HepG2 (cell line): ENCODE results near the gene NPDC1. TPM values are rescaled to one million over a fixed set of nuclear protein-coding genes. Genes with fewer than 3 reads are reported as not detected.
A peak's percentile ranks its signal among the peaks of the same experiment; 100 is the strongest.

Experiments
- DNMT1 ChIP-seq: sonication (generic); formaldehyde crosslinking; IDR thresholded peaks from 2 replicates; pipeline ENCODE4 v1.5.1; 2020; ENCODE audit warnings: mild to moderate bottlenecking, missing genetic modification reagents
- HDAC1 ChIP-seq: sonication (generic); formaldehyde crosslinking; IDR thresholded peaks from 2 replicates; pipeline ENCODE4 v1.5.1; 2020; ENCODE audit warnings: mild to moderate bottlenecking, missing genetic modification reagents
- JDP2 ChIP-seq: sonication (generic); formaldehyde crosslinking; IDR thresholded peaks from 2 replicates; pipeline ENCODE4 v1.8.1; 2022; ENCODE audit warnings: missing genetic modification reagents, borderline replicate concordance
- KLF16 ChIP-seq, 2 experiments: sonication (generic) in 1 of 2; formaldehyde crosslinking in 1 of 2; IDR thresholded peaks; 2 replicates each; pipeline versions ENCODE4 v1.6.1 to v1.8.0; 2016 to 2023; ENCODE audit warnings: missing genetic modification reagents in 2 of 2, missing compliant biosample characterization in 1 of 2
- KLF9 ChIP-seq: IDR thresholded peaks from 2 replicates; pipeline ENCODE4 v1.6.1; 2016; ENCODE audit warnings: low read depth
- MED13 ChIP-seq: sonication (generic); formaldehyde crosslinking; IDR thresholded peaks from 2 replicates; pipeline ENCODE4 v1.5.0; 2020; ENCODE audit warnings: missing genetic modification reagents
- NFKB2 ChIP-seq: sonication (generic); formaldehyde crosslinking; IDR thresholded peaks from 2 replicates; pipeline ENCODE4 v1.4.0; 2020; ENCODE audit warnings: missing genetic modification reagents, borderline replicate concordance
- NR1H2 ChIP-seq: sonication (generic); formaldehyde crosslinking; IDR thresholded peaks from 2 replicates; pipeline ENCODE4 v1.8.1; 2022; ENCODE audit warnings: low read depth, missing genetic modification reagents, borderline replicate concordance
- SOX13 ChIP-seq, 3 experiments: fragments of 450-650 bp in 1 of 3; sonication (generic) in 1 of 3; formaldehyde crosslinking in 1 of 3; IDR thresholded peaks in 2 of 3; conservative IDR thresholded peaks in 1 of 3; 2 replicates each; pipeline versions ENCODE4 v1.5.0 to v1.6.1; 2016 to 2020; ENCODE audit warnings: antibody characterized with exemption in 1 of 3, mild to moderate bottlenecking in 1 of 3, missing compliant biosample characterization in 1 of 3, missing genetic modification reagents in 1 of 3, moderate library complexity in 1 of 3
- SP4 ChIP-seq: sonication (generic); formaldehyde crosslinking; IDR thresholded peaks from 2 replicates; pipeline ENCODE4 v1.8.1; 2023; ENCODE audit warnings: mild to moderate bottlenecking, missing genetic modification reagents
- ZNF17 ChIP-seq: sonication (generic); formaldehyde crosslinking; IDR thresholded peaks from 2 replicates; pipeline ENCODE4 v1.5.0; 2020; ENCODE audit warnings: mild to moderate bottlenecking, missing genetic modification reagents
- ZNF253 ChIP-seq: sonication (generic); formaldehyde crosslinking; IDR thresholded peaks from 2 replicates; pipeline ENCODE4 v1.8.0; 2022; ENCODE audit warnings: mild to moderate bottlenecking, missing genetic modification reagents, borderline replicate concordance
- ZNF264 ChIP-seq: sonication (generic); formaldehyde crosslinking; IDR thresholded peaks from 2 replicates; pipeline ENCODE4 v1.4.0; 2020; ENCODE audit warnings: missing genetic modification reagents
- ZNF567 ChIP-seq: sonication (generic); formaldehyde crosslinking; IDR thresholded peaks from 2 replicates; pipeline ENCODE4 v1.8.1; 2023; ENCODE audit warnings: mild to moderate bottlenecking, missing genetic modification reagents, borderline replicate concordance
- ZNF709 ChIP-seq: sonication (generic); formaldehyde crosslinking; IDR thresholded peaks from 2 replicates; pipeline ENCODE4 v1.5.0; 2020; ENCODE audit warnings: mild to moderate bottlenecking, missing genetic modification reagents
- polyA plus RNA-seq, 8 experiments: library from polyadenylated mRNA; depleted of rRNA in 3 of 8; stranded (reverse) in 7 of 8; unstranded in 1 of 8; fragments of >200 nt; fragmentation: Illumina TruSeq in 4 of 8; extraction: Trizol in 4 of 8; gene quantifications; 2 replicates each; pipeline versions ENCODE4 v1.2.1 to v1.2.3, GENCODE V29; 2011 to 2016; ENCODE audit warnings: low read depth in 4 of 8, missing spikeins in 1 of 8, mixed read lengths in 1 of 8; ENCODE audit not compliant: insufficient read depth in 1 of 8
- total RNA-seq, 5 experiments: library from RNA; depleted of rRNA; stranded (reverse); fragments of >200 nt; fragmentation: Illumina TruSeq; extraction: Trizol; gene quantifications; 2 replicates each; pipeline ENCODE4 v1.2.3, GENCODE V29; 2016; ENCODE audit warnings: low read depth in 1 of 5
- TF ChIP-seq, protein P1 (sequence below), 2 experiments: IDR thresholded peaks; 2 replicates each; pipeline ENCODE4 v1.6.1; 2011 to 2012; ENCODE audit warnings: low read length in 2 of 2, borderline replicate concordance in 1 of 2, low read depth in 1 of 2, mild to moderate bottlenecking in 1 of 2, moderate library complexity in 1 of 2
- TF ChIP-seq, protein P2 (sequence below): sonication (generic); formaldehyde crosslinking; IDR thresholded peaks from 2 replicates; pipeline ENCODE4 v1.5.0; 2020; ENCODE audit warnings: mild to moderate bottlenecking, low read depth, missing genetic modification reagents, borderline replicate concordance
- TF ChIP-seq, protein P3 (sequence below): sonication (generic); formaldehyde crosslinking; IDR thresholded peaks from 2 replicates; pipeline ENCODE4 v1.4.0; 2020; ENCODE audit warnings: missing genetic modification reagents, low read depth, mild to moderate bottlenecking, borderline replicate concordance
- TF ChIP-seq, protein P4 (sequence below): sonication (generic); formaldehyde crosslinking; IDR thresholded peaks from 2 replicates; pipeline ENCODE4 v1.4.0; 2020; ENCODE audit warnings: low read depth, mild to moderate bottlenecking, missing genetic modification reagents

Gene NPDC1
- total and polyA plus RNA-seq, 2 of the 13 experiments (the other 11 are each of a cell fraction or from before 2014, with no cell fraction given), result 0.84 to 5.4 TPM

DNA sequence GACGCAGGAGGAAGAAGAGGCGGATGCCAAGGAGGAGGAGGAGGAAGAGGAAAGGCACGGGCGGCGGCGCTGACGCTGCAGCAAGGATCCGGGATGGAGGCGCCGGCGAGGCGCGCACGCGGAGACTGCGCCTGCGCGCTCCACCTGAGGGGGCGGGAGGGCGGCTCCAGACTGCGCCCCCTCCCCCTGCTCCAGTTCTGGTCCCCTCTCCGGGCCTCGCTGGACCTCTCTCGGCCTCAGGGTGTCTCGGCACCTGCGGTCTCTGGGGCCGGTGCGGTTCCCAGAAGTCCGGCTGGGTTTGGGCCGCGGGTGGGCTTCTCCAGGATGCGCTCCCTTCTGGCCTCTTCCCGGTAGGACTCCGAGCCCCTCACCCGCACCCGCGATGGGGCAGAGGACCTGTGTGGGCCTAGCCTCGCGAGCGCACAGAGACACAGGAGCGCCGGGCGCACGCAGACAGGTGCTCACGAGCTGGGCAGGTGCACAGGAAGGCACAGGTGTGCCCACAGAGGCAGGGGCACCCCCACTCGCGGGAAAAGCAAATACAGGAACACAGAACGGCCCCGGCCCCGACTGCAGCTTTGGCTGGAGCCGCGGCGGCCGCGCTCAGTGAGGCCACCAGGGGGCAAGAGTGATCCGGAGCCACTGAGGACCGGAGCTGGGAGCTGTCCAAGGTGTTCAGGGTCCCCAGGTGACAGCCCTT lies at the start of gene NPDC1 (continued):
- peak; percentile 58; the same call in 1 of the 2 replicates for TF ChIP-seq HDAC1
- no peak for TF ChIP-seq SOX13 (IDR thresholded peaks at IDR 0.05)
- TF ChIP-seq SOX13 (CRISPR knock-in tag; conservative IDR thresholded peaks at IDR 0.05 in 1 of 2, IDR thresholded peaks at IDR 0.05 in 1 of 2), result peak in 1 of 2 experiments; percentile 54; a peak in 1 of 4 replicates
- TF ChIP-seq SP4 (CRISPR knock-in tag), result peak; percentile 59
- no peak for TF ChIP-seq ZNF253 (CRISPR knock-in tag)
- TF ChIP-seq, protein P1, sequence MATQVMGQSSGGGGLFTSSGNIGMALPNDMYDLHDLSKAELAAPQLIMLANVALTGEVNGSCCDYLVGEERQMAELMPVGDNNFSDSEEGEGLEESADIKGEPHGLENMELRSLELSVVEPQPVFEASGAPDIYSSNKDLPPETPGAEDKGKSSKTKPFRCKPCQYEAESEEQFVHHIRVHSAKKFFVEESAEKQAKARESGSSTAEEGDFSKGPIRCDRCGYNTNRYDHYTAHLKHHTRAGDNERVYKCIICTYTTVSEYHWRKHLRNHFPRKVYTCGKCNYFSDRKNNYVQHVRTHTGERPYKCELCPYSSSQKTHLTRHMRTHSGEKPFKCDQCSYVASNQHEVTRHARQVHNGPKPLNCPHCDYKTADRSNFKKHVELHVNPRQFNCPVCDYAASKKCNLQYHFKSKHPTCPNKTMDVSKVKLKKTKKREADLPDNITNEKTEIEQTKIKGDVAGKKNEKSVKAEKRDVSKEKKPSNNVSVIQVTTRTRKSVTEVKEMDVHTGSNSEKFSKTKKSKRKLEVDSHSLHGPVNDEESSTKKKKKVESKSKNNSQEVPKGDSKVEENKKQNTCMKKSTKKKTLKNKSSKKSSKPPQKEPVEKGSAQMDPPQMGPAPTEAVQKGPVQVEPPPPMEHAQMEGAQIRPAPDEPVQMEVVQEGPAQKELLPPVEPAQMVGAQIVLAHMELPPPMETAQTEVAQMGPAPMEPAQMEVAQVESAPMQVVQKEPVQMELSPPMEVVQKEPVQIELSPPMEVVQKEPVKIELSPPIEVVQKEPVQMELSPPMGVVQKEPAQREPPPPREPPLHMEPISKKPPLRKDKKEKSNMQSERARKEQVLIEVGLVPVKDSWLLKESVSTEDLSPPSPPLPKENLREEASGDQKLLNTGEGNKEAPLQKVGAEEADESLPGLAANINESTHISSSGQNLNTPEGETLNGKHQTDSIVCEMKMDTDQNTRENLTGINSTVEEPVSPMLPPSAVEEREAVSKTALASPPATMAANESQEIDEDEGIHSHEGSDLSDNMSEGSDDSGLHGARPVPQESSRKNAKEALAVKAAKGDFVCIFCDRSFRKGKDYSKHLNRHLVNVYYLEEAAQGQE (IDR thresholded peaks at IDR 0.05; ENCODE audit: borderline replicate concordance in 1 of 2, low read depth in 1 of 2, low read length in 2 of 2), result peak in 1 of 2 experiments; percentile 98; a peak in 2 of 4 replicates
- peak; percentile 68; the same call in 1 of the 2 replicates for TF ChIP-seq MED13
- no peak for TF ChIP-seq NR1H2
- TF ChIP-seq, protein P2, sequence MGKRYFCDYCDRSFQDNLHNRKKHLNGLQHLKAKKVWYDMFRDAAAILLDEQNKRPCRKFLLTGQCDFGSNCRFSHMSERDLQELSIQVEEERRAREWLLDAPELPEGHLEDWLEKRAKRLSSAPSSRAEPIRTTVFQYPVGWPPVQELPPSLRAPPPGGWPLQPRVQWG, result no peak
- TF ChIP-seq KLF16 (CRISPR knock-in tag; IDR thresholded peaks at IDR 0.05), result peak; percentile 30 to 67; a peak in 1 of 4 replicates
- TF ChIP-seq ZNF567 (CRISPR knock-in tag), result 0 out of 2 replicates have a peak, but pooled peaks have one; percentile 73
- TF ChIP-seq, protein P3, sequence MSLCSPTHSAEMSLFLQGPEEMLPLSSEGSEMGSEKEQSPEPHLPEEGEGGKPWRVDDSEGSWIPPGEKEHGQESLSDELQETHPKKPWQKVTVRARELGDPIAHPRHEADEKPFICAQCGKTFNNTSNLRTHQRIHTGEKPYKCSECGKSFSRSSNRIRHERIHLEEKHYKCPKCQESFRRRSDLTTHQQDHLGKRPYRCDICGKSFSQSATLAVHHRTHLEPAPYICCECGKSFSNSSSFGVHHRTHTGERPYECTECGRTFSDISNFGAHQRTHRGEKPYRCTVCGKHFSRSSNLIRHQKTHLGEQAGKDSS (CRISPR knock-in tag), result peak; percentile 87; the same call in 1 of the 2 replicates
- TF ChIP-seq, protein P4, sequence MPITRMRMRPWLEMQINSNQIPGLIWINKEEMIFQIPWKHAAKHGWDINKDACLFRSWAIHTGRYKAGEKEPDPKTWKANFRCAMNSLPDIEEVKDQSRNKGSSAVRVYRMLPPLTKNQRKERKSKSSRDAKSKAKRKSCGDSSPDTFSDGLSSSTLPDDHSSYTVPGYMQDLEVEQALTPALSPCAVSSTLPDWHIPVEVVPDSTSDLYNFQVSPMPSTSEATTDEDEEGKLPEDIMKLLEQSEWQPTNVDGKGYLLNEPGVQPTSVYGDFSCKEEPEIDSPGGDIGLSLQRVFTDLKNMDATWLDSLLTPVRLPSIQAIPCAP, result no peak
- TF ChIP-seq ZNF17 (CRISPR knock-in tag), result peak; percentile 63; the same call in 1 of the 2 replicates
- peak; percentile 78; the same call in 1 of the 2 replicates for TF ChIP-seq NFKB2 (CRISPR knock-in tag)
- peak; percentile 84; the same call in 1 of the 2 replicates for TF ChIP-seq ZNF264
- 0 out of 2 replicates have a peak, but pooled peaks have one; percentile 22 for TF ChIP-seq ZNF709 (CRISPR knock-in tag)
- no peak for TF ChIP-seq DNMT1 (CRISPR knock-in tag)
- no peak for TF ChIP-seq JDP2 (CRISPR knock-in tag)
- TF ChIP-seq KLF9 (CRISPR knock-in tag), result no peak
